ENCODE data around the gene NCL.
"Not testable (repeated sequence)": the region's sequence is repeated elsewhere in the genome, so short reads cannot be mapped to it uniquely, and the experiment has no call there.

NCL gene

DNA sequence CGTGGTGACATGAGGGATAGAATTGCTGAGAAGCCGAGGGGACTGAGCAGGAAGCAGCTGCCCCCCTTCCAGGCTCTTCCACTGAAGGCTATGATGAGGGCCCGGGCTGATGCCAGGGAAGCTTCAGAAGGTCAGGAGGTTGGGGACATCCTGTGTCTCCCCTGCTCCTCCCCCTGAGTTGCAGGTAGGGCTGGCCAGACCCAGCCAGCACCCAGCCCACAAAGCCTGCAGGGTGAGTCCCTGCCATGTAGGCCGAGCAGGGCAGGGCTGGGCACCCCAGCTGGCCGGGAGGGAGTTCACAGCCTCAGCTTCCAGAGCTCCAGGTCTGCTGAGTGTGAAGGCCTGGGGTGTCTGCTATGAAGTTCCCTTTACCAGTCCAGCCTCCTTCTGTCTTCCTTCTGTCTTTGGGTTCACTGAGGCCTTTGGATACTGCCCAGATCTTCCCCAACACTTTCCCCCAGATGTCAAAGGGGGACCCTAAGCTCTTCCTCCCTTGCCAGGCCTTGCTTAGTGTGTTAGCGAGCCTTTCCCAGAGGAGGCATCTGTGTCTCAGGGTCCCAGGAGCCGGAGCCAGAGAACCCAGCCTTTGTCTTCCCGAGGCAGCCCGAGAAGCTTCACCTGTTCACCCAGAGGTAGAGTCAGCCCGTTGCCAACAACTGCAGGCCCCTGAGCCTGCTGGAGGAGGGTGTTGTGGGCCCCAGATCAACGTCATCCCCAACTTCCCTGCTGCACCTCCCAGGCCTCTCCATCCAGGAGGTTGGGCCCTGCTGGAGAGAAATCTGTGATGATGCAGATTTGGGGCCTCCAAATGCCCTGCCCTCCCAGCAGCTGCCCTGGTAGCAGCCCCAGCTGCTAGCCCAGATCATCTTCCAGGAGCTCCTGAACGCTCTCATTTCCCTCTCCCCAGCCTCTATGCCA lies 3.6 kb upstream of the NCL start:
- H3K36me3 ChIP-seq (ENCODE audit: control insufficient read depth, insufficient read depth, low read length) = peaks cover 4% of the 10 kb centered on the region
- DNase-seq (ENCODE audit: extremely low read depth, insufficient read length) = no peak
- no peaks in the 10 kb centered on the region for H3K27me3 ChIP-seq (replicated peaks; ENCODE audit: control insufficient read depth, insufficient read depth, low read length)
- TF ChIP-seq, protein P1, sequence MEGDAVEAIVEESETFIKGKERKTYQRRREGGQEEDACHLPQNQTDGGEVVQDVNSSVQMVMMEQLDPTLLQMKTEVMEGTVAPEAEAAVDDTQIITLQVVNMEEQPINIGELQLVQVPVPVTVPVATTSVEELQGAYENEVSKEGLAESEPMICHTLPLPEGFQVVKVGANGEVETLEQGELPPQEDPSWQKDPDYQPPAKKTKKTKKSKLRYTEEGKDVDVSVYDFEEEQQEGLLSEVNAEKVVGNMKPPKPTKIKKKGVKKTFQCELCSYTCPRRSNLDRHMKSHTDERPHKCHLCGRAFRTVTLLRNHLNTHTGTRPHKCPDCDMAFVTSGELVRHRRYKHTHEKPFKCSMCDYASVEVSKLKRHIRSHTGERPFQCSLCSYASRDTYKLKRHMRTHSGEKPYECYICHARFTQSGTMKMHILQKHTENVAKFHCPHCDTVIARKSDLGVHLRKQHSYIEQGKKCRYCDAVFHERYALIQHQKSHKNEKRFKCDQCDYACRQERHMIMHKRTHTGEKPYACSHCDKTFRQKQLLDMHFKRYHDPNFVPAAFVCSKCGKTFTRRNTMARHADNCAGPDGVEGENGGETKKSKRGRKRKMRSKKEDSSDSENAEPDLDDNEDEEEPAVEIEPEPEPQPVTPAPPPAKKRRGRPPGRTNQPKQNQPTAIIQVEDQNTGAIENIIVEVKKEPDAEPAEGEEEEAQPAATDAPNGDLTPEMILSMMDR (IDR thresholded peaks at IDR 0.05; ENCODE audit: insufficient read depth, low read length, poor library complexity, severe bottlenecking) = no peak
- no peak overlapping the region for H3K4me3 ChIP-seq (replicated peaks; ENCODE audit: low read depth, low read length)

DNA sequence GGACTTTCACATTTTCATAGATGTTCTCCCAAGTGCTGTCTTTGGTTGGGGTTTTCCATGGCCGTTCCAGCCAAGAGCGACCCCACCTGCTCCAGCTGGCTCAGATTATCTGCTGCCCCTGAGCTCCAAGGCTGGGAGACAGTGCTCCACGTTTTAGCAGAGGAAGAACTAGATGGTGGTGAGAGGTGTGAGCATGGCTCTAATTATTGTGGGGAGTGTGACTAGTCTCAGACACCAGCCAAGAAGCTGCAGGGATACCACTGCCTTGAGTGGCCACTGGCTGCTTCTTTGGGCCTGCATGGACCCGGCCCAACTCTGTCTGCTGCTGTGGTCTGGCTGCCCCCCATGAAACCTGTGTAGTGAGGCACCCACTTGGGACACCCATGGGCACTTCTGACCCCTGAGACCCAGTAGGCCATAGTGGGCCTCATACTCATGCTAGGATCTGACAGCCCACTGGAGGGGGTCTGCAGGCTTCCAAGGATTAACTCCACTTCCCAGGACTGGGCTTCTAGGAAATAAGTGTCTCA lies 2.8 kb upstream of the NCL start:
- TF ChIP-seq, protein P1 (IDR thresholded peaks at IDR 0.05; ENCODE audit: insufficient read depth, low read length, poor library complexity, severe bottlenecking) = no peak
- no peak overlapping the region for H3K4me3 ChIP-seq (replicated peaks; ENCODE audit: low read depth, low read length)
- peaks cover 5% of the 10 kb centered on the region for H3K36me3 ChIP-seq (ENCODE audit: control insufficient read depth, insufficient read depth, low read length)
- no peaks in the 10 kb centered on the region for H3K27me3 ChIP-seq (replicated peaks; ENCODE audit: control insufficient read depth, insufficient read depth, low read length)
- no peak for DNase-seq (ENCODE audit: extremely low read depth, insufficient read length)

DNA sequence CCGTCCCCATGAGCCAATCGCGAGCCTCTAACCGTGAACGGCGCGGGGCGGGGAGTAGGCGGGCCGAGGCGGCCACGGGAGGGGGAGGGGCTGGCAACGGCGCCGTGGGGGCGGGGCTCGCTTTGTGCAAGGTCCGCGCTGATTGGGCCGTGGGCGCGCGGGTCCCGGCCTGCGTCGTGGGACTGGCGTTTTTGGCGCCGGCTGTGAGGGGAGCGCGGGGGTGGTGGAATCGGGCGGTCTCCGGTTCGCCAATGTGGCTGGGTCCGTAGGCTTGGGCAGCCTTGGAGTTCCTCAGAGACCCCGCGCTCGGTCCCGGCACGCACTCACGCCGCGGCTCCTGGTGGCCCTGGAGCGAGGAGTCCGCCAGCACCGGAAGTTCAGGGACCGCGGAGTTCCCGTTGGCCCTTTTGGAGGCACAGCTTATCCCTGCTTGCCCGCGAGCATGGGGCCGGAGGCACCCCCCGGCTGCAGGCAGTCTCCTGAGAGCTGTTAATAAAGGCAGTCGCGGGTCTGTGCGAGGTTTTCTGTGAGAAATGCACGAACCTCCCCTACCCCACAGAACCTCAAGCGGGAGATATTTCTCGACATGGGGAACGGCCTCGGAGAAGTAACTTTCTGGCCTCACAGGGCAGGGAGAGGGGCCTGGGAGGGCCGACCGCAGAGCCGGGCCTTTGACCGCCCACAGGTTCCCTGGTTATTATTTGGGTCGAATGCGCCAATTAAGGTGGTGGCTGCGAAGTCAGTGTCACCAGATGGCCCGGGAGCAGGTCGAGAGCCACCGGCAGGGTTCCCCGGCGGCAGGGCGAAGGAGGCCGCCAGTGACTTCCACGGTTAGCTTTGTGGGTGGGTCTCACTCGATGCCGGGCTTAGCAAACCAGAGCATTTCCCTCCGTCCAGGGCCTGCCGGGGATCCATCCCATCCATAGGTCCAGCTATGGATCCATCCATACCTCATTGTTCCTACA lies 574 bp upstream of the NCL start:
- Histone ChIP-seq H3K4me3 (replicated peaks; ENCODE audit: low read depth, low read length) (peak overlapping the region; percentile 85), H3K36me3 (ENCODE audit: control insufficient read depth, insufficient read depth, low read length) (peaks cover 20% of the 10 kb centered on the region), H3K27me3 (replicated peaks; ENCODE audit: control insufficient read depth, insufficient read depth, low read length) (no peaks in the 10 kb centered on the region)
- DNase-seq (ENCODE audit: extremely low read depth, insufficient read length) = no peak
- TF ChIP-seq, protein P1 (IDR thresholded peaks at IDR 0.05; ENCODE audit: insufficient read depth, low read length, poor library complexity, severe bottlenecking) = no peak

DNA sequence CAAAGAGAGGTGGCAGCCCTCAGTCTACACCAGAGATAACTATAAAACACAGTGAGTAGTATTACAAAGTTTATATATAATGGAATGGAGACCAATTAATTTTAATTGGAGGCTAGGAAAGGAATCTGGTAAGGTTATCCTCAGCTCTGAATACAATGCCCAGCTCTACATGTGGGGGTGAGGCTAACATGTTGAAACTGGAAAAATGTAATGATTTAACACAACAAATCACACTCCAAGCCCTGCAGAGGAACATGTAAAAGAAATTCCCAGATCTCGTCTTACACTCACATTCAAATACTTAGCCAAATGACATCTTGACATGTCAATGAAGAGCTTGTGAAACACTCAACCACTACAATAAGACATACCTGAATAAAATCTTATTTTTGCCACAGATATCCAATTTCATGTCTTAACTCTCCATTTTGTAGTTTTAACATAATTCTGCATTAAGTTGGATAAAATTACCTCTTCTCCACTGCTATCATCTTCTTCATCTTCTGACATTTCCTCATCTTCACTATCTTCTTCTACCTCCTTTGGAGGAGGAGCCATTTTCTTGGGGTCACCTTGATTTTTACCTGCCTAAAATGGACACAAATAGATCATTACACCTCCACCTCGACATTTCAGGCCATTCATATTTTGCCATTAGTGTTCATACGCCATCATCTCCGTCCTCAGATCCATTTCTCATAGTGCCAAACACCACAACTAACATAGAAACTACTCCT lies 1.4 kb downstream of the NCL start:
- Histone ChIP-seq H3K27me3 (replicated peaks; ENCODE audit: control insufficient read depth, insufficient read depth, low read length) (no peaks in the 10 kb centered on the region), H3K36me3 (ENCODE audit: control insufficient read depth, insufficient read depth, low read length) (peaks cover 34% of the 10 kb centered on the region), H3K4me3 (replicated peaks; ENCODE audit: low read depth, low read length) (peak overlapping the region; percentile 100)
- DNase-seq (ENCODE audit: extremely low read depth, insufficient read length) = no peak
- TF ChIP-seq, protein P1 (IDR thresholded peaks at IDR 0.05; ENCODE audit: insufficient read depth, low read length, poor library complexity, severe bottlenecking) = no peak

DNA sequence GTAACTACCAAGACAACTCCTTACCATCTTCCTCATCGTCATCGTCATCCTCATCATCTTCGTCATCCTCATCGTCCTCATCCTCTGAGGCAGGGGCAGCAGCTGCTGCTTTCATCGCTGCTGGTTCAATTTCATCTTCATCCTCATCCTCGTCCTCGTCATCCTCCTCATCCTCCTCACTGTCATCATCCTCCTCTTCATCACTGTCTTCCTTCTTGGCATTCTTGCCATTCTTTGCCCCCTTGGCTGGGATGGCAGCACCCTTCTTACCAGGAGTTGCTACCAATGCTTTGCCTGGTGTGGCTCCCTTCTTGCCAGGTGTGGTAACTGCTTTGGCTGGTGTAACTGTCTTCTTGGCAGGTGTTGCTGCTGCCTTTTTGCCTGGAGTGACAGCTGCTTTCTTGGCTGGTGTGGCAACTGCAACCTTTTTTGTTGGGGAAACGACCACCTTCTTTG lies 2.7 kb downstream of the NCL start:
- no peak for DNase-seq (ENCODE audit: extremely low read depth, insufficient read length)
- peak overlapping the region; percentile 19 for H3K4me3 ChIP-seq (replicated peaks; ENCODE audit: low read depth, low read length)
- peaks cover 40% of the 10 kb centered on the region for H3K36me3 ChIP-seq (ENCODE audit: control insufficient read depth, insufficient read depth, low read length)
- no peaks in the 10 kb centered on the region for H3K27me3 ChIP-seq (replicated peaks; ENCODE audit: control insufficient read depth, insufficient read depth, low read length)
- TF ChIP-seq, protein P1 (IDR thresholded peaks at IDR 0.05; ENCODE audit: insufficient read depth, low read length, poor library complexity, severe bottlenecking) = no peak

DNA sequence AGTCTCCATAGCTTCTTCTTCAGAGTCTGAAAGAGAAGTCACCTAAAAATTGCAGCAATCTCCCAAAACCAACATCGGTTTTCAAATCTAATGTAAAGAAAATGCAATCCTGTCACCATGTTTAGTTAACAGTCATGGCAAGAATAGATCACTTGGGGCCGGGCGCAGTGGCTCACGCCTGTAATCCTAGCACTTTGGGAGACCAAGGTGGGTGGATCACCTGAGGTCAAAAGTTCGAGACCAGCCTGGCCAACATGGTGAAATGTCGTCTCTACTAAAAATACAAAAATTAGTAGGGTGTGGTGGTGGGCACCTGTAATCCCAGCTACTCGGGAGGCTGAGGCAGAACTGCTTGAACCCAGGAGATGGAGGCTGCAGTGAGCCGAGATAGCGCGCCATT lies 3.4 kb downstream of the NCL start:
- not testable (repeated sequence) for H3K27me3 ChIP-seq (replicated peaks; ENCODE audit: control insufficient read depth, insufficient read depth, low read length); H3K4me3 ChIP-seq (replicated peaks; ENCODE audit: low read depth, low read length); DNase-seq (ENCODE audit: extremely low read depth, insufficient read length)
- peaks cover 47% of the 10 kb centered on the region for H3K36me3 ChIP-seq (ENCODE audit: control insufficient read depth, insufficient read depth, low read length)
